Measurements from ENCODE around the gene TTLL11. TPM values are rescaled to one million over a fixed set of nuclear protein-coding genes. Genes with fewer than 3 reads are reported as not detected.

TTLL11 gene
- total and polyA plus RNA-seq, 2 experiments from 2014 or later: 4.7 to 6.7 TPM

- Histone ChIP-seq H3K36me3 (no peaks in the 10 kb centered on the region), H3K4me1 (ENCODE audit: low read depth) (peaks cover 8% of the 10 kb centered on the region), H3K27me3 (no peaks in the 10 kb centered on the region), H3K27ac (no peak overlapping the region), H3K4me3 (no peak overlapping the region), H3K9me3 (ENCODE audit: low read depth) (no peaks in the 10 kb centered on the region)
- TF ChIP-seq, protein P1, sequence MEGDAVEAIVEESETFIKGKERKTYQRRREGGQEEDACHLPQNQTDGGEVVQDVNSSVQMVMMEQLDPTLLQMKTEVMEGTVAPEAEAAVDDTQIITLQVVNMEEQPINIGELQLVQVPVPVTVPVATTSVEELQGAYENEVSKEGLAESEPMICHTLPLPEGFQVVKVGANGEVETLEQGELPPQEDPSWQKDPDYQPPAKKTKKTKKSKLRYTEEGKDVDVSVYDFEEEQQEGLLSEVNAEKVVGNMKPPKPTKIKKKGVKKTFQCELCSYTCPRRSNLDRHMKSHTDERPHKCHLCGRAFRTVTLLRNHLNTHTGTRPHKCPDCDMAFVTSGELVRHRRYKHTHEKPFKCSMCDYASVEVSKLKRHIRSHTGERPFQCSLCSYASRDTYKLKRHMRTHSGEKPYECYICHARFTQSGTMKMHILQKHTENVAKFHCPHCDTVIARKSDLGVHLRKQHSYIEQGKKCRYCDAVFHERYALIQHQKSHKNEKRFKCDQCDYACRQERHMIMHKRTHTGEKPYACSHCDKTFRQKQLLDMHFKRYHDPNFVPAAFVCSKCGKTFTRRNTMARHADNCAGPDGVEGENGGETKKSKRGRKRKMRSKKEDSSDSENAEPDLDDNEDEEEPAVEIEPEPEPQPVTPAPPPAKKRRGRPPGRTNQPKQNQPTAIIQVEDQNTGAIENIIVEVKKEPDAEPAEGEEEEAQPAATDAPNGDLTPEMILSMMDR (IDR thresholded peaks at IDR 0.05; ENCODE audit: low read depth, low read length): no peak
- DNase-seq (ENCODE audit: low read depth in 1 of 2, low spot score in 1 of 2): no peak
Measured at GRCh38 chr9:121827251-121827967, 265.7 kb downstream of the TTLL11 start.

- peaks cover 8% of the 10 kb centered on the region for H3K4me1 ChIP-seq (ENCODE audit: low read depth)
- H3K9me3 ChIP-seq (ENCODE audit: low read depth): no peaks in the 10 kb centered on the region
- H3K36me3 ChIP-seq: no peaks in the 10 kb centered on the region
- no peak overlapping the region for H3K27ac ChIP-seq
- no peak overlapping the region for H3K4me3 ChIP-seq
- no peak for DNase-seq (ENCODE audit: low read depth in 1 of 2, low spot score in 1 of 2)
- H3K27me3 ChIP-seq: no peaks in the 10 kb centered on the region
- TF ChIP-seq, protein P1 (IDR thresholded peaks at IDR 0.05; ENCODE audit: low read depth, low read length): no peak
Measured at GRCh38 chr9:121826711-121827110, 266.4 kb downstream of the TTLL11 start.

GRCh38 chr9:121825031-121825691 lies 267.9 kb downstream of the TTLL11 start:
- Histone ChIP-seq H3K27ac (peak overlapping the region; percentile 53), H3K27me3 (no peaks in the 10 kb centered on the region), H3K9me3 (ENCODE audit: low read depth) (no peaks in the 10 kb centered on the region), H3K4me1 (ENCODE audit: low read depth) (peaks cover 8% of the 10 kb centered on the region), H3K4me3 (no peak overlapping the region), H3K36me3 (no peaks in the 10 kb centered on the region)
- TF ChIP-seq, protein P1 (IDR thresholded peaks at IDR 0.05; ENCODE audit: low read depth, low read length): no peak
- peak in 1 of 2 donors; percentile 13 for DNase-seq (ENCODE audit: low read depth in 1 of 2, low spot score in 1 of 2)

DNA sequence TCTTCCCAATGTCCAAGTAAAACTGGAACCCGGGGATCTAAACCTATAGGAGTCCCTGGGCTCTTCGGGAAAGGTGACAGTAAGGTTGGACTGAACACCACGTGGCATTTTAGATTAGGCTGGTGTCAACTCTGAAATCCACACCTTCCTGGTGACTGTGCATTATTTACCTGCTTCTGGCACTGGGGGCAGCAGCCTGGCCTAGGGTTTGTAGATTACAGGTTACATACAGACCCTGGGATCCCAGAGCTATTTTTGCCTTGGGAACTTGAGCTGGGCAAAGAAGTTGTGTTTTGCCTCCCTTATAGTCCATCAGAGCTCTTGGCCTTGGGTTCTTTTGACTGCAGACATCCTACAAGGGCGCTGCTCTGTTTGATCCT lies 268.5 kb downstream of the TTLL11 start:
- no peaks in the 10 kb centered on the region for H3K9me3 ChIP-seq (ENCODE audit: low read depth)
- H3K36me3 ChIP-seq: no peaks in the 10 kb centered on the region
- peak overlapping the region; percentile 53 for H3K27ac ChIP-seq
- TF ChIP-seq, protein P1 (IDR thresholded peaks at IDR 0.05; ENCODE audit: low read depth, low read length): no peak
- peak in 1 of 2 donors; percentile 42 for DNase-seq (ENCODE audit: low read depth in 1 of 2, low spot score in 1 of 2)
- H3K4me3 ChIP-seq: no peak overlapping the region
- H3K27me3 ChIP-seq: no peaks in the 10 kb centered on the region
- peaks cover 8% of the 10 kb centered on the region for H3K4me1 ChIP-seq (ENCODE audit: low read depth)

- Histone ChIP-seq H3K36me3 (no peaks in the 10 kb centered on the region), H3K9me3 (ENCODE audit: low read depth) (no peaks in the 10 kb centered on the region), H3K4me1 (ENCODE audit: low read depth) (peaks cover 8% of the 10 kb centered on the region), H3K4me3 (no peak overlapping the region), H3K27me3 (no peaks in the 10 kb centered on the region), H3K27ac (no peak overlapping the region)
- DNase-seq (ENCODE audit: low read depth in 1 of 2, low spot score in 1 of 2): no peak
- TF ChIP-seq, protein P1 (IDR thresholded peaks at IDR 0.05; ENCODE audit: low read depth, low read length): no peak
Measured at GRCh38 chr9:121823451-121824169, 269.5 kb downstream of the TTLL11 start.

Measured in cardiac muscle cell (in vitro differentiated cells and primary cell).